ENCODE measurements around the gene JUNB.

The JUNB gene

DNA sequence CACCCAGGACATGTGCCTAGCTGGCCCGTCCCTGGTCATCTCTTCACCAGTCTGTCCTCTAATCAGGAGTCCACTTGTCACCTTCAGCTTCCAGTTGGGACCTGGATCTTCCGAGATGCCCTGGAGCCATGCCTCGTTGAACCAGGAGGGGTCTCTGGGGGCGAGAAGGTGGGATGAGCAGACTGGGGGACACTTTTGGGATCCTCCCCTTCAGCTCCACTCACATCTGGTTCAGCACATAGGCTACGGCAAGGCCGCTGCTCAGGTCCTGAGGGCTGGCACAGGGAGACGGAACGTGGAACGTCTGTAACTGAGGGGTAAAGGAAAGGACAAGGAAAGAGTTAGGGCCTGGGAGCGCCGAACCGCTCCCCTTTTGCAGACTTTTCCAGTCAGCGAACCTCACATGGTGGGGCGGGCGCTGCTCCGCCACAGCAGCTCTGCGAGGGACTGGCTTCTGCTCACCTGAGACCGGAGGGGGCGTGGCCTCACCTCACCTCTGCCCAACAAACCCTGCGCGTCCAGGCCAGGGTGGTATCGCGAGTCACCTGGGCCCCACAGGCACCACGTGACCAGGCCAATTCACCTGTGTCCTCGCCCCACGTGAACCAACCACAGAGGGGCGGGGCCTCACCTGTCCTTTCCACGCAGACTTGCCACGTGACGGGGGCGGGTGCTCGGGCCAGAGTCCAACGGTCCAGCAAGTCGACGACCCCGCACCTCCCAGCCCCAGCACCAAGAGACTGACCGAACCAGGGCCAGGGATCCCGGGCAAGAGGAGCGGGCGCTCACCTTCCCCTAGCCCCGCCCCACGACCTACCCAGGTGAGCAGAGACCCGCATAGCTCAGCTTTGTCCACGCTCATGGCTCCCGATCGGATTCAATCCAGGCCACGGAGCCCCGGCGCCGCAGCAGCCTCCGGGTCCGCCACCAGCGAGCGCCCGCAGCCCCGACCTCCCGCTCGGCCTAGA is 16.4 kb upstream of the JUNB start, which contains the start of gene HOOK2:
Gene HOOK2, minus strand, starts transcription at position 965 of the 968 bp plus-strand sequence. Its CDS starts 103 bp downstream, at position 862.
- peak; percentile 43 for DNase-seq

DNA sequence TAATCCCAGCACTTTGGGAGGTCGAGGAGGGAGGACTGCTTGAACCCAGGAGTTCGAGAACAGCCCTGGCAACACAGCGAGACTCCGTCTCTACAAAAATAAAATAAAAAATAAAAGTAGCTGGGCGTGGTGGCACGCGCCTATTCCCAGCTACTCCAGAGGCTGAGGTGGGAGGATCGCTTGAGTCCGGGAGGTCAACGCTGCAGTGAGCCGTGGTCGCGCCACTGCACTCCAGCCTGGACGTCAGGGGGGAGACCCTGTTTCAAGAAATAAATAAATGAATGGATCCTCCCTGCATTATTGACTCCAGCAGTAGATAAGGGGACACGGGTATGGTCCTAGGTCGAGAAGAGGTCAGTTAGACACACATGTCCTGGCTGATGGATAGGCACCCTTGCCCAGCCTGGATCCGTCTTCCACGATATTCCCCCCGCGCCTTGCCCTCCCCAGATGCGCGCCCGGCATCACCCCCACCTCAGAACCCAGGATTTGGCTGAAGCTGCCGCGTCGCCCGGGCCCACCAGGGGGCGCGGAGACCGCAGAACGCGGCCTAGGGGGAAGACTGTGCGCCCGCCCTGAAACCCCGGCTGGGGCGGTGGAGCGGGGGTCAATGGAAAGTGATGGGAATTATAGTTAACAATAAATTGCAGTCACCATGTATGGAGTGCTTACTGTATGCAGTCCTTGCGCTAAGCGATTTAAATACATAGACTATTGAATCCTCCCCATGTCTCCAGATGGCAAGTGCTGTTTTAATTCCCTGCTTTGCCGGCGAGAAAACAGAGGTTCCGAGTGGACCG is 13.9 kb upstream of the JUNB start:
- peak; percentile 88 for DNase-seq

DNA sequence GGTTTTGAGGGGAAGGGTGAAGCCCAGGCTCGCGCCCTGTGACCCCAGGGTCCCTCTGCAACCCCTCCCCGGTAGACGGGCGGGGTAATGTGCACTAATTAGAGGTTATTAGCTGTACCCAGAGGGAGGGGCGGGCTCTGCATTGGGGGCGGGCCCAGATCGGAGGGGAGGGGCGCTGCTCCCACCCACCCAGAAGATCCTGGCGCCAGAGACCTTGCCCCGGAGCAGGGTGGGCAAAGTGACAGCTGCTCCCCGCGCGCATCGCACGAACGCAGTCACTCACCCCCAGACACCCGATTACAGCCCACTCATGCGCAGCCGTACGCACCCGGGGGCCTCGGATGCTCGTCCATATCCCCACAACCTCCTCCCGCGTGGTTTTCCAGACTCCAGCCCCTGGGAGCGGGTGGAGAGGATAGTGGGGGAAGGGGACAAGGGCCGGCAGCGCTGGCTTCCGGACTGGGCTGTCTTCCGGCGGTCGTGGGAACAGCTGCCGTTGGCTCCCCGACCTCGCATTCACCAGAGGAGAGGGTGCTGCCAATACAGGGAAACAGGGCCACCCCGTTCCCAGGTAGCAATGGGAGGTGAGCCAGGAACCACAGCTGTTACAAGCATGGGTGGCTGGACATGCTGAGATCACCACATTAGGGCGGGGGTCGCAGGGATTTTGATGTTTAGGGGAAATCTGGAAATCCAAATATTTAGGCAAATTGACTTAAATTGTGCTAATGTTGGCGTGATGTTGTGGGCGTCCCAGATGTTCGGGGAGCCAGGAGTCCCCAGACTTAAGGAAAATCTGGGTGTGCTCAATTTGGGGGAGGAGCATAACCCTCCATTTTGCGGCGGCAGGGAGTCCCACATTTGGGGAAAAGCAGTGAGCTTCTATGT is 13.0 kb upstream of the JUNB start:
- DNase-seq, result peak; percentile 61

DNA sequence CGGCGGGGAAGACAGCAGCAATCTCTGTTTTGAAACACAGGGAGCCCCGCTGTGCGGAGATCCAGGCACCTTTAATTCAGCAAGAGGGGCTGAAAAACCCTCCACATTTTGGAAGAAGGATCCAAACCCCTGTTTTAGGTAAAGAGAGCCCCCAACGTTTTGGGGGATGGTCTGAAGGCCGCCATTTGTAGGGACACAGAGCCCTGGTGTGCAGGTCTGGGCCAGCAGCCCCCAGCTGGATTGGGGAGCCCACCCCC is 12.5 kb upstream of the JUNB start:
- DNase-seq, result no peak

DNA sequence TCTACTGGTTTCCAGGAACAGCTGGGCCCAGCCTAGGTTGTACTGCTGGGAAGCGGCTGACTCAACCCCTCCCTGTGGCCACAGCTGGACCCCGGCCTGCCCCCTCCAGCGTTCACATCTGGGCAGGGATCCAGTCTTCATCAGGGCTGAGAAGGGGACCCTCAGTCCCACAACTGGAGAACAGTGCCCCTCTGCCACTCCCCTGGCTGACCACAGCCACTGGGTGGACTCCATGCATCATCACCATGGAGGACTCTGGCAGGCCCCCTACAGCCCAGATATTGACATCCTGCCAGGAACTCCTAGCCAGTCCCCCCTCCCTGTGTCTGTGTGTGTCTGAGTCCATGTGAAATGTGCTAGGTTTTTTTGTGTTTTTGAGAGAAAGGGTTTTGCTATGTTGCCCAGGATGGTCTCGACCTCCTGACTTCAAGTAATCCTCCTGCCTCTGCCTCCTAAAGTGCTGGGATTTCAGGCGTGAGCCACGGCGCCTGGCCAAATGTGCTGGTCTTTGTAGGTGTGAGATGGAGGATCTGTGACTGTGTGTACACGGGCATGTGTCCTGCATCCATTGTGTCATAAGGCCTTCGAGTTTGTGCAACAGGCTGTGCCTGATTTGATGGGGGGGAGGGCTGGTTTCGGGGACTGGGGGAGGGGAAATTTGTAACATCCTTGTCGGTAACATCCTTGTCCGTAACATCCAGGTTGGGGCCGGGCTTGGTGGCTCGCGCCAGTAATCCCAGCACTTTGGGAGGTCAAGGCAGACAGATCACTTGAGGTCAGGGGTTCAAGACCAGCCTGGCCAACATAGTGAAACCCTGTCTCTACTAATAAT is 11.9 kb upstream of the JUNB start:
- DNase-seq, result no peak

DNA sequence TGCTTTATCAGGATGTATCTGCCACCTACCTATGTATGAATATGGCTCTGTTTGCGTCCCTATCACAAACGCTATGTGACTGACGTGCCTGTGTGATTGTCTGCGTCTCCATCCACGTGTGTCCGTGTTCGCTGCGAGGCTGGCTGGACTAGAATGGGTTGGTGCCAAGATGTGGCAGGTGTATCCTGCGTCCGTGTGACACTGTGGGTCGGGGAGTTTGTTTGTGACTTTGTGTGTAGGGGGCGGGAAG is 9.2 kb upstream of the JUNB start:
- DNase-seq, result no peak

DNA sequence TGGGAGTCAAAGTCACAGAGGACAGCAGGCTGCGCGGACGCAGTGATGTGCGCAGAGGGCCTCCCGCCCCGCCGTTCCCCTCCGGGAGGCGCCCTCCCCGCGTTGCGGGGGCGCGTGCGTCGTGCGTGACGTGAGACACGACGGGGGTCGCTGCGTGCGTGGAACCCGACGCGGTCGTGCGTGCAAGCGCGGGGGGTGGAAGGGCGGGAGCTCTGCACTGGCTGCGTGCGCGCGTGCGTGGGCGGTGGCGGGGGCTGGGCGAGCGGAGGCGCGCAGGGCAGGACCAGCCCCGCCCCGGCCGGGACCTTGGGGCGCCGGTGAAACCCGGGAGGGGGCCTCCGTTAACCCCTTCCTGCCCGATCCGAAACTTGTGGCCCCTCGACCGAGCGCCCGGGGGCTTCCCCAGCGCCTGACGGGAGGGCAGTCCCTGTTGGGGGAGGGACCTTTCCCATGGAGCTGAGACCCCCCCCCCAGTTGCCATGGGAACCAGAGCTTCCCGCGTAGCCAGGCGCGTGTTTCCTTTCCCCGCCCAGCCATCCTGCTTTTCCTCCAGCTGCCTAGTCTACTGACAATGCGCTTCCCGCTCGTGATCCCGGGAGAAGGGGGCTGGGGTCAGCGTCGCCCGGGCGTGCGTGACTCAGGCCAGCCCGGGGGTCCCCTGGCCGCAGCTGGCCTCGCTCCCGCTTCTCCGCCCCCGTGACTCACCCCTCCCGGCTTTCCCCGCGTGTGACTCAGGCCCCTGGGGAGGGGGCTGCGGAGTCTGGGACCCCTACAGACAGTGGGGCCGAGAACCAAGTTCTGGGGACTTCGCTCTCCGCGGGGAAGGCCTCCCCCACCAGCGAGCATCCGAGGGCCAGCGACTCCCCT is 8.6 kb upstream of the JUNB start:
- DNase-seq, result peak; percentile 89

DNA sequence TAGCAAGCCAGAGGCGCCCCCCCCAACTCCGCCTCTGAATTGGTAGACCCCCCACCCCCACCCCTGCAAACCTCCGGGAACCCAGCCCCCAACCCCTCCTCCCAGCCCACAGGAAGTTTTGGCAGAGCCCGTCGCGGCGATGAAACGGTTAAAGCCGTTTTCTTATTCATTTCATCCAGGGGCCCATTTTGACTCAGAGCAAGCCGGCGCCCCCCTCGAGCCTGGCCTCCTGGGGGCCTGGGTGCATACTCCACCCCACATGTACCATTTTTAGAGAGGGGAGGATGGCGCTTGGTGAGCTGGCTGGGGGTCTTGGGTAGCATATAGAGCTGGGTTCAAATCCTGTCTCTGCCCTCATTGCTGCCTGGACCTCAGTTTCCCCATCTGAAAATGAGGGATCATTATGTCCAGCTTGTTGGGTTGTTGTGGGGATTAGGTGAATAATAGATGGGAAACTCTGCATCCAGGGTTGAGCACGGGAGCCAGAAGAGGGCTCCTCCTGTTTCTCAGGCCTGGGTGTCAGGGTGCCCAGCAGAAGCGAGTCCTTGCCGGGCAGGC is 7.9 kb upstream of the JUNB start:
- peak; percentile 84 for DNase-seq

DNA sequence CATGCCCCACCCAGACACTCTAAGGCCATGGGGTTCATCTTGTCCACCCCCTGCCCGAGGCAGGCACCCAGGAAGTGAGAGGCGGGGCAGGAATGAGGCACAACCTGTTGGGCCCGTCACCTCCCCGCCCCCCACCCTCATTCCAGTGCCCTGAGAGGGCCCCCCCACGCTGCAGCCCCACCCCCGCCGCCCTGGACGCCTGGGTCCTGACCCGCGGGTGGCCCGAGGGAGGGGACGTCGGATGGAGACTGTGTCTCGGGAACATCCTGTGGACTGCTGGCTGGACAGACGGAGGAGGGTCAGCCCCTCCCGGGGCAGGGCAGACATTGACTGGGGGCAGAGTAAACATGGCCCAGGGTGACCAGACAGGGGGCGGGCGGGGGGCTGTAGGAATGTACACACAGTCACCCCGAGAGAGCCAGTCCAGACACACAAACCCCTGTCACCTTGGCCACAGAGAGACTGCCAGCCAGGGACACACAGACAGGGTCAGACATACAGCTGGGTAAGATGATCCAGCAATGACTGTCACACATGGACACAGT is 7.4 kb upstream of the JUNB start:
- no peak for DNase-seq

DNA sequence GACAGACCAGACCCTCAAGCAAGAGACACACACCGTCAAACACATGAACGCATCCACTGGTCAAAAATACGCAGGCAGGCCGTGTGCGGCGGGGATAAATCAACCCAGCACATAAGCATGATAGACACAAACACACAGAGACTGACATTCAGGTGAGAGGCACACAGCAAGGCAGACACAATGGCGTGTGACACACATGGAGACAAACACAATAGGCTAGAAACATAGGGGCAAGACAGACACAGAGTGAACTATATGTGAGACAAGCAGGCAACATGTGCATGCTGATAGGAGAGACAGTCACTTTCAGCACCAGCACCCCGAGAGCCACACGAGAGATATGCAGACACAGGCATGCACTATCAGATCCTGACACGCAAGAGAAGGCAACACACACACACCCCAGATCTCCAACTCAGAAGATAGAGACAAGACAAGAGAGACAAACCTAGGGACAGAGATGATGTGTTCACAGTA is 6.9 kb upstream of the JUNB start:
- DNase-seq, result no peak

DNA sequence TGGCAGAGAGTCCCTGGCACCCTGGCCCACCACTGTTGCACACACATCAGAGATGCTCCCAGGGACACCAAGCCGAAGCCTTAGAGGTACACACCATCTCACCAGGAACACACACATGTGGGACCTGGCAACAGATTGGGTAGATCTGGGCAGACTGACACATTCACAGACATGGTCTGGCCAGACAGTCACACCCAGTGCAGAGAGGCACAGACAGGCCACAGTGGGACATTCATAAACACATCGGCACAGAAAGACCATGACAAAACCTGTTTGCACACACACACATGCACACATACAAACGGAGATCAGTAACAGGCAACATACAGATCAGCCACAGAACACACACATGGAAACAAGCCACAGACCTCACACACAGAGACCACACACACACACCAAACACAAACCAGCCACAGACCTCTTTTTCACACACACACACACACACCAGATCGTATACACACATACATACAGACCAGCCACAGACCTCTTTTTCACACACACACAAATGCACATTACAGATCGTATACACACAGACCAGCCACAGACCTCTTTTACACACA is 6.3 kb upstream of the JUNB start:
- DNase-seq, result no peak

DNA sequence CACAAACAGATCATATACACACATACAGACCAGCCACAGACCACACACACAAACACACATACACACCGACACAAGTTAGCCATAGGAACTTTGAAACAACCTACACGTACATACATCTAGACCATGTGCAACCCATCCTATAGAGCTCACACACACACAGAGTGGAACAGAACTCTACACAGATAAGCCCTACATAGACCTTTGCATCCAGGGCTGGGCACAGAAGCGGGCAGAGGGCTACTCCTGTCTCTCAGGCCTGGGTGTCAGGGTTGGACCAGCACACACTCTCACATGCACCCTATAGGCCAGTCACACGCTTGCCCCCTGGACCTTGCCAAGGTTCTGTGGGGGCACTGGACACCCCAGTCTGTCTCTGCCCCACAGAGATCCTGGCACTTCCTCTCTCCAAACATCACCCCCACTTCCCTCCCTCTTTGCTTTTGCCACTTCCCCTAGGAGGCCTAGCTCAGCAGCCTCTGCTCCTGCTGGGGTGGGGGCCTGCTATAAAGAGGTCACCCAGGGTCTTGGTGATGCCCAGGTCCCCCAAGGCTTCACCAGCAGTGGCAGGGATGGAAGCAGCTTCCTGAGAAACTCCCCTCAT is 5.8 kb upstream of the JUNB start:
- no peak for DNase-seq

DNA sequence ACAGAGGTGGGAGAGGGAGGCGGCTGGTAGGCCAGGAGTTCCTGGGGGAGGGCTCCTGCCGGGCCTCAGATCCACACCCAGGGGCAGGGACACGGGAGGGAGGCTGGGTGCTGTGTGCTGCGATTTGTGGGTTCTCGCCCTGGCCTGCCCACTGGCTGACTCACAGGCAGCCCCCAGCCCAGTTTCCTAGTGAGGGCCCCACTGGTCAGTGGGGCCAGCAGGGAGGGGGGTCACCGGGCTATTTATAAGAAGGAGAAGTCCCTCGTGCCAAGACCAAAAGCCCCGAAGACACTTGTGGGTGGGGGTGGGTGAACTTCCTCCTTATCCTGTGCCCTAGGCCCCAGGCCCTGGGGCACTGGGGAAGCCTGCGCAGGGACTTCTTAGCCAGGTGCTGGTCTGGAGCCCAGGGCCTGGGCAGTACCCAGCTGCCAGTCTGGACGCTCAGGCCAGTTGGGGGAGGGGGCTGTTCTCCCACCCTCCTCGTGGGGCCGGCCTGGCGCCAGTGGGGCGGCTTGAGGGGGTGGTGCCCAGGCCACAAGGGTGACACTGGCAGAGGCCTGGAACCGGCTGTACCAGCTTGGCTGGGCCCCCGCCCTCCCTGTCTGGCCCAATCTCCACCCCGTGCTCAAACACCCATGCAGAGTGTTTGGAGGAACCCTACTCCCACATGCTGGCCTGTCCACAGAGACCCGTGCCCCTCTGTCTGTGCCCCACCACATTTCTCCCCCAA is 5.0 kb upstream of the JUNB start:
- no peak for DNase-seq

DNA sequence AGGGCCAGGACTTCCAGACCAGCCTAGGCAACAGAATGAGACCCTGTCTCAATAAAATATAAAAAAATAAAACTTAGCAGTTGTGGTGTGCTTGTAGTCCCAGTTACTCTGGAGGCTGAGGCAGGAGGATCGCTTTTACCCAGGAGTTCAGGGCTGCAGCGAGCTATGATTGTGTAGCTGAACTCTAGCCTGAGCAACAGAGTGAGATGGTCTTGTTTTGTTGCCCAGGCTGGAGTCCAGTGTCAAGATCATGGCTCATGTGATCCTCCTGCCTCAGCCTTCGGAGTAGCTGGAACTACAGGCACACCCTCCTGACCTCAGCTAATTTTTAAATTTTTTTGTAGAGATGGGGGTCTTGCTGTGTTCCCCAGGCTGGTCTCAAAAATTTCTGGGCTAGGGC is 4.3 kb upstream of the JUNB start:
- no peak for DNase-seq

DNA sequence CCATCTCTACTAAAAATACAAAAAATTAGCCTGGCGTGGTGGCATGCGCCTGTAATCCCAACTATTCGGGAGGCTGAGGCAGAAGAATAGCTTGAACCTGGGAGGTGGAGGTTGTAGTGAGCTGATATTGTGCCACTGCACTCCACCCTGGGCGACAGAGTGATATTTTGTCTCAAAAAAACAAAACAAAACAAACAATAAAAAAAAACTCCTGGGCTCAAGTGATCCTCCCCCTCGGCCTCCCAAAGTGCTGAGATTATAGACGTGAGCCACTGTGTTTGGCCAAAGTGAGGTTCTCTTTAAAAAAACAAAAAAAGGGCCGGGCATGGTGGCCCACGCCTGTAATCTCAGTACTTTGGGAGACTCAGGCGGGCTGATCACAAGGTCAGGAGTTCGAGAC is 3.8 kb upstream of the JUNB start:
- no peak for DNase-seq

DNA sequence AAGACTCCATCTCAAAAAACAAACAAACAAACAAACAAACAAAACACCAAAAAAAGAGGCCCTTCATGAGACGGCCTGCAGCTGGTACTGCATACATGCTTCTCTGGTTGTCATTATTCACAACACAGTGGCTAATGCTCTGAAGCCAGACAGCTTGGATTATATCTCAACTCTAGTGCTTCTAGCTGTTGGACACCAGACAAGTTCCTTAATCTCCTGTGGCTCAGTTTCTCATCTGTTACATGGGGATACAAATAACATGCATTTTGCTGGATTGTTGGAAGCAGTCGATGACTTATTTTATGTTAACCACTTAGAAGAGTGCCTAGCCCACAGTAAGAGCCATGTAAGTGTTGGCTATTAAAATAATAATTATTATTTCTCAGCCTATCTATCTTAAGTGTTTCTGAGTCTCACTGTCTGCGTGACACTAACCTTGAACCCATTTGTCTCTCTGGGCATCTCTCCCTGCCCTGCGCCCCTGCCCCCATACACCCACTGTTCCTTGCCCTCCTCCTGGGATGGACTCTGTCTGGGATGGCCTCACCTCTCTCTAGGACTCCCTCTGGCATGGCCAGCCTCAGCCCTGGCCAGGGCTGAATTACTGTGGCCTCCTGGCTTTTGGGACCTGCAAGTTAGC is 3.1 kb upstream of the JUNB start:
- DNase-seq, result no peak

DNA sequence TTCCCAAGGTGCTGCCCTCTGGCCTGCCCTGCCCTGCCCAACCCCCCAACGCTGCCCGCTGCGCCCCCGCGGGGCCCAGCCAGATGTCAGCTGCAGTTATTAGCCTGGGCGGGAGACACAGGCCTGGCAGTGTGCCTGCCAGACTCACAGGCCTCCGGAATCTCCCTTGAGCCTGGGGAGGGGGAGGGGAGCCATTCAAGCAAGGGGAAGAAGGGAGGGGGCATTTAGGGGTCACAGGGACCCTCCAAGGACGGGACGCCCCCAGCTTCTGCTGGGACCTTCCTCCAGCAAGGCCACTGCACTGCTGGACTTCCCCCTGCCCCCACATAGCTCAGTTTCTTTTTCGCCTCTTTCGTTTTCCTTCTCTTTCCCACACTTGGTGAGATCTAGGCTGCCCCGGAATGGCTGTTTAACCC is 2.6 kb upstream of the JUNB start:
- DNase-seq, result no peak

DNA sequence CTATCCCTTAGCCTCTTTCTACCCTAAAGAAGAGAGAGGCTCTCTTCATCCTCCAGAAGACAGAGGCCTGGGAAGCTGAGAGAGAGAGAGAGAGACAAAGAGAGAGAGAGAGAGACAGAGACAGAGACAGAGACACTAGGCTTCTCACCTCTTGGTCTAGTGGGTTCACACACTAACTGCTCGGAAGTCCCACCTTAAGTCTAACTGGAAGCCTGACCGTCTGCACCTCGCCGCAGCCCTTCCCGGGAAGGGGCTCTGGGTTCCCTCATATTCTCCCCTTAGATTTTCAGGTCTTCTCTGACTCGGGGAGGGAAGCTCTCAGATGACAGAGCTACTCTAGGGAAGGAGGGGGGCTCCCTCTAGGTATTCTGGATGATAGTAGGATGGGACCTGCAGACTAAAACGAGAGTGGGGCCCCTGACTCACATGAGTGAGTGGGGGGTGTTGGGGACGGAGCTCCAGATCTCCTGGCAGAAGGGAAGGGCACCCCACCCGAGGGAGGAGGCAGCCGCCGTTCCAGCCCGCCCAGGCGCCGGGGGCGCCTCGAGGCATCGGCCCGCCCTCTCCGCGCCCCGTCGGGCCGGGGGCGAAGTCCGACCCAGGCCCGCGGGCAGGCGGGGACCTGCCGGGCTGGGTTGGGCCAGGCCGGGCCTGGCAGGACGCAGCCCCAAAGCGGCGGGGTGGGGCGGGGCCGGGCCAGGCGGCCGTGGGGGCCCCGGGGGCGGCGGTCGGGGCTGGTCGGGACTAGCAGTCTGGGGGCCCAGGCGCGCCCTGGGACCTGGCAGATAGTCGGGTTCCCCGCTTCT is 2.0 kb upstream of the JUNB start:
- peak; percentile 52 for DNase-seq

Data from activated CD4-positive, alpha-beta T cell treated with anti-CD3 and anti-CD28 coated beads for 48 hours (primary cell).